T-helper 1 cell treated with Interleukin-12 subunit alpha and Interleukin-12 subunit beta and Interleukin-4 antibody, amounts not matched to agents 30 ng/mL and 1 ng/mL, for 36 hours (primary cell): ENCODE measurements around the gene NACAD. TPM values are rescaled to one million over a fixed set of nuclear protein-coding genes. Genes with fewer than 3 reads are reported as not detected.

Experiments used
- intact Hi-C: fragments of 100-400 bp; cut with micrococcal nuclease; formaldehyde crosslinking; loops from one replicate; pipeline ENCODE4 v1.15.1; 2024
- total RNA-seq: library from RNA; stranded (reverse); gene quantifications from 2 replicates; pipeline ENCODE4 v1.2.3, GENCODE V29; 2022

The NACAD gene
- 0.05 TPM in 1 of 2 replicates, not detected in the other for total RNA-seq

DNA sequence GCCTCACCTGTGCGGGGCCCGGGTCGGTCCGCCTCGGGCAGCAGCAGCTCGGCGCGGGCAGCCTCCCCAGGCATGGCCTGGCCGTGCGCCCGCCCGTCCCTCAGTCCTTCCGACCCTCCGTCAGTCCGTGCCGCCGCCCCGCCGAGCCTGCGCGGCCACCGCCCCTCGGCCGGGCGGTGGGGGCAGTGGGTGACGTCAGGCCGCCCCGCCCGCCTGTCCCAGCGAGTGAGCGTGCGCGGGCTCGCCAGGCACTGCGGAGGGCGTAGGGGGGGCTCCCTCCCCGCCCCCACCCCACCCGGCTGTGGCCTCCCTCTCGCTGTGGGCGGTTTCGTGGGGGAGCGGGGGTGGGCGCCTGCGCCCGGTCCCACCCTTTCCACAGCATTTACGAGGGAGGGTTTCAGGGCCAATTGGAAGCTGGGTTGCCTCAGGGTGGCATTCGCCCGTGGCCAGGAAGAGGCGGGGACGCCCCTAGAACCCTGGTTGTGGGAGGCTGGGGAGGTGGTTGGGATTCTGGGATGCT lies at the start of gene NACAD:
Gene NACAD (minus strand): TSS at position 149 of the 520 bp plus-strand sequence. CDS start 75 bp downstream, at position 74.
- intact Hi-C loops, result loop anchor here (2.0 kb wide), 1 partner anchor 22 kb away; the partner anchor contains the start of gene TBRG4

- intact Hi-C loops, result loop anchor here (1.0 to 5.0 kb wide), 13 partner anchors 25 to 895 kb away; partner anchors contain the start of genes H2AZ2, MYO1G, PPIA and TBRG4
Observed at GRCh38 chr7:45136106-45137060, 47.6 kb upstream of the NACAD start.

GRCh38 chr7:45133877-45134276 lies 45.1 kb upstream of the NACAD start:
- intact Hi-C loops, result no loop called here

DNA sequence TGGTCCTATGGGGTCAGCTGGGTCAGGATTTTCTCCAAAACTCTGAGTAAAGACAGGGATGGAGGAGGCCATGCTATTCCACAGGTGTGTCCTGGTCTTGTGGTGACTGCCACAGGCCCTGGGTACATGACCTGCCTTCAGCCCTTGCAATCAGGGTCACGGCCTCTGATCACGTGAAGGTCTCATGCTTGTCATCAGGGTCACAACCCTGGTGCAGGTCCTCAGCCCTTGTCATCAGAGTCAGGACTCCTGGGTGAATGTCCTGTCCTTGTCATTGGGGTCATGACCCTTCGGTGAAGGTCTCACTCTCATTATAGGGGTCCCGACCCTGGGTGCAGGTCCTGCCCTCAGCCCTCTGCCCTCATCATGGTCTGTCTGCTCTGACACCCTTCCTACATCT lies 44.6 kb upstream of the NACAD start:
- intact Hi-C loops, result no loop called here

- intact Hi-C loops, result no loop called here
Observed at GRCh38 chr7:45132708-45133320, 44.0 kb upstream of the NACAD start.

GRCh38 chr7:45131891-45132290 lies 43.1 kb upstream of the NACAD start:
- intact Hi-C loops, result no loop called here

DNA sequence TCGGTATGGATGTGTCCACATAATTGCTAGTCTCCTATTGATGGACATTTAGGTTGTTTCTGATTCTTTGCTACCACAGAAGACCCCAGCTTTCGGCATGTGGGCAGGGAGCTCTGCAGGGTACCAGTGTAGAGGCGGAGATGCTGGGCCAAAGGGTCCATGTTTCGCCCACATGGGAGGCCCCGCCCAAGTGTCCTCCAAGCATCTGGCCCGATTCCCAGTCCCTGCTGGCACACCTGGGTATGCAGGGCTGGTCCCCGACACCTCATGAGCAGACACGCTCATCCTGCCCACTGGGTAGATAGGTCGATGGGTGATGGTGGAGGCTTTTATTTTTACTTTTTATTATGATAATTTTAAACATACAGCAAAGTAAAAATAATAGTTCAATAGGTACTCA lies 42.1 kb upstream of the NACAD start:
- intact Hi-C loops, result no loop called here

DNA sequence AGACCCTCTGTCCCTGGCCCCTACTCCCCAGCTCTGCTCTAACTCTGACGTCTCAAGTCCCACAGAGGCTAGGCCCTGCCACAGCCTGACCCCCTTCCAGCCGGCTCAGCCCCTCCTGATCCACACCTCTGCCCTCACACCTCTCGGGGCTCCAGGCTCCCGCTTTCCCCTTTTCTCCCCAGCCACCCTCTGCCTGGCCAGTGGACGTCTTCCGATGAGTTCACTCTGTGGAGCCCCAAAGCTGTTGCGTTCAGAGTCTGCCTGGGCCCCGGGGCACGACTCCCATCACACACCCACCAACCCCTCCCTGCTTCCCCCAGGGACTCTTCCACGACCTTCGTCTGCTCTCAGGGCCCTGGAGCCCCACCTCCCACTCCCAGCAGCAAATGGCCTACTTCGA lies 41.1 kb upstream of the NACAD start:
- intact Hi-C loops, result no loop called here

DNA sequence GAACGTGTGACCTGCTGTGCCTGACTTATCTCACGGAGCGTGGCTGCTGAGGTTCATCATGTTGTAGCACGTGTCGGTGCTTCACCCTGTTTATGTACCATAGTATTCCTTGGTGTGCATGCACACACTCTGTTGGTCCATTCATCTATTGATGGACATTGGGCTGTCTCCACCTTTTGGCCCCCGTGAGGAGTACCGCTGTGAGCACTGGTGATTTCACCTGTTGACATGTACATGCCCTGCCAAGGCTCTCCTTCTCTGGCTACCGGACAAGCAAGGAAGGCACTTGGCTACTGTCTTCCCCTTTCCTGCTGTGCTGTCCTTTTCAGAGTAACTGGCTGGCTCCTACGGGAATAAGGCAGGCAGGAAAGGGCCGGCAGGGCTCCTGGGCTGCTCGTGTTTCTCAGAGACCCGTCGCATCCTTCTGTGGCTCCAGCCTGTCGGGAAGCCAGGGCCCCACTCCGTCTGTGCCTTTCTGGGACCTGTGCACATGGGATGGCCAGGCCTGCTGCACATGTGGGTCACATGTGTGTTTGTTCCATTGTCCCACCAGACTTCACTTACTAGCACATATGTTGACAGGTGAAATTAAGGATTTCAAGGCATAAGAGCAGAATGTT lies 40.5 kb upstream of the NACAD start:
- intact Hi-C loops, result no loop called here

GRCh38 chr7:45126920-45127319 lies 38.2 kb upstream of the NACAD start:
- intact Hi-C loops, result no loop called here

GRCh38 chr7:45126201-45126600 lies 37.4 kb upstream of the NACAD start:
- intact Hi-C loops, result no loop called here

GRCh38 chr7:45125193-45125904 lies 36.6 kb upstream of the NACAD start:
- intact Hi-C loops, result no loop called here

DNA sequence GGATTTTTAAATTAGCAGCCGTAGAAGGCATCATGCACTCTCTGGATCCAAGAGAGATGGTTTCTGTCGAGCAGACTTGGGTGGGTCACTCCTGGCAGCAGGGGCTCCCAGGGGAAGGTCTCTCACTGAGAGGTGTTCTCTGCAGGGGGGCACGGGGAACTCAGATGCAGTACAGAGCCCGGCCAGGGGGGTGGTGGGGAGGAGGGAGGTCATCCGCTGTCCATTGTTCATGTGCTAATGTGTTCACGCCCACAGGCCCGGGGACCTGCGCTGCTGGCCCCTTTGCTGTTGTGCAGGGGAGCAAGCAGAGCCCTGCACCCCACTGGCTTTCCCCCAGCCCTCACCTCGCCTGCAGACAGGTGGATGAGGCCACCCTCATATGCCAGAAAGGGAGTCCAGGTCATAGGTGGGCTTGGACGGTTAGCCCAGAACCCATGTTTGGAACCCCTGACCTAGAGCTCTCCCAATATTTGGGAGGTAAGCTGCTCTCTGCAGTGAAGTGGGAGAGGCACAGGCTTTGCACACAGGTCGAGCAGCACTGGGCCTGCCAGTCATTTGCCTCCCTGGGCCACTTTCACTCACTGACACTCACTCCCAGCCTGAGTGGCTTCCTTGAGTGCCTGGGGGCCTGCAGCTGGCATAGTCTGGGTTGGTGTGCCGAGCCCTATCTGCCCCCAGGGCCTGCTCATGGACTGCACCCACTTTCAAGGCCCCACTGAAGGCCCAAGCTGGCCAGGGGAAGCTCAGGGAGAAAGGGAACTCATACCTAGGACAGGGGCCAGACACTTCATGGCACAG lies 35.3 kb upstream of the NACAD start:
- intact Hi-C loops, result loop anchor here (1.0 kb wide), 1 partner anchor 13 kb away; the partner anchor contains the start of gene TBRG4

DNA sequence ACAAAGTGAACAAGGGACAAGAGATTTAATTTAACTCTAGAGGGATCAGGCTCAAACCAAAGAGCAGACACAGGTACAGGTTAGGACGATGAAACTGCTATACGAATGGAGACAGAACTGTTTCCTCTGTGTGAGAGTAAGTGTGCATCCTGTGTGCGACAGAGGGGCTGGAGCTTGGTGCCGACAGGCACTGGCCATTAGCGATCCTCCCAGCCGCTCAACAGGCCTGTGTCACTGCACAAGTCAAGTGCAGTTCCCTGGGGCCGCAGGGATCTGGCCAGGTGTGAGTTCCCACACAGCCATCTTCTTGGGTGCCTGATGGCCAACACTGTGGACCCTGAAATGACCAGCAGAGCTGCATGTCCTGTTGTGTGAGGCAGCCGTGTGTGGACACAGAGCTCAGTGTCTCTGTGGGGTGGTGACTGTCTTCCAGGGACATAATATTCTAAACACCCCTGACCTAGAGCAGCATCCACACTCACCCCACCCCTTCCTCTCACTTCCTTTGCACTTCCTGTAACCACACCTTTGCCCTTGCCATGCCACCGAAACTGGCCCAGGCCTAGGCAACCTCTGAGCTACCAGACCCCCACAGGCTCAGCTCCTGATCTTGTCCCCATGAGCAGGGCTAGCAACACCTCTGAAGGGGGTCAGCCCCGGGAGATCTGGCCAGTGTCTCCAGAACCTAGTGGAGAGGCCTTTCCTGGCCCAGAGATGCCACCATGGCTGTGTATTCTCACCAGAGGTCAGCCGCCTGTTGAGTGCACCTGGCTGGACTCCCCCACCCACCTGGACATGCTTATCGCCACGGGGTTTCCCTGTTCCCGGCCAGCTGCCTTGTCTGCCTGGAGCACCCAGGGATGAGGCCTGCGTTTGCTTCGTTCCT lies 34.4 kb upstream of the NACAD start:
- intact Hi-C loops, result loop anchor here (1.0 kb wide), 1 partner anchor 12 kb away; the partner anchor contains the start of gene TBRG4

DNA sequence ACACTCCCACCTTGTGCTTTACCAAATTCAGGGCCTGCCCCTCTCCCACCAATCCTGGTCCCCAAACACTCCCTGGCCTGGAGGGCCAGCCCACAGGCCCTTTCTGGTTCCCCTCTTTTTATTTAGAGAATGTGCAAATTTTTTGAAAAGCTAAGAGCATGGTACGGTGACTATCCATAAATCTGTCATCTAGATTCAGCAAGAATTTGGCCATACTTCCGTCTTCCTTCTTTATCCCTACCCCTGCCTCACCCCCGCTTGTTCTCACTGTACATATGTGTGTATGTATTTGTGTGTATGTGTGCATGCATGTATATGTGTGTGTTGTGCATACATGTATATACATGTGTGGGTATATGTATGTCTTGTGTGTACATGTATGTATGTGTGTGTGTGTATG lies 30.8 kb upstream of the NACAD start:
- intact Hi-C loops, result no loop called here

DNA sequence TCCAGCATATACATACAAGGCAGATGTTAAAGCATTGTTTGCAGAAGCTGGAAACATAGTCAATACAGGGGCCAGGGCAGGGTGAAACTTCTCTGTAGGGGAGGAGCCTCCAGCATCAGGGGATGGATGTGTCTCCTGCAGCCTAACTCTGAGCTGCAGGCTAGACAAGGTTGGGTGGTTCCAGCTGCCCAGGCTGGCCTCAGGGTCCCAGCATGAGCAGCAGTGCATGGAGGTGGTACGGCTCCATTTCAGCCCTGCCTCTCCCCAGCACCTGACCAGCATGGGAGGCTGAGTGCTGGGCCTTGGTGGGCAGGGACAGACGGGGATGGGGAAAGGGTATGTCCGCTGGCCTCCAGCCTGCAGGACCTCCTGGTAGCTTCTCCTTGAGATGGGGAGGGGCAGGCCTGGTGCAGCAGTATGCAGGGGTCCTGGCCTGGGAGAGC lies 30.1 kb upstream of the NACAD start:
- intact Hi-C loops, result no loop called here

DNA sequence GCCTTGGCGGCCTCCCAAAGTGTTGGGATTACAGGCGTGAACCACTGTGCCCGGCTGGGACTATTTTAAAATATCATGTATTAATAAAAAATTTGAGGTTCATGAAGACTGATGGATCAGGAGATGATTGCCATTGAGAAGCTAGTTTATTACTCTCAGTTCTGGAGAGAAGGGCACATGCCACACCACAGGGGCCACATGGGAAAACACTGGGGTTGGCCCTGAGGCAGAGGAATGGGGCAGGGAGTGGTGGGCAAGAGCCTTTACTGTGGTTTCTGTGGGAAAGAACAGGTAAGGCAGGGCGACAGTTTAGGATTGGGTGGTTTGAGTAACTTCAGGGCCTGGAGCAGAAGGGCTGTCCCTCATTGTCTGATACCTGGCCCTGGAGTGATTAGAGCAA lies 29.5 kb upstream of the NACAD start:
- intact Hi-C loops, result no loop called here

DNA sequence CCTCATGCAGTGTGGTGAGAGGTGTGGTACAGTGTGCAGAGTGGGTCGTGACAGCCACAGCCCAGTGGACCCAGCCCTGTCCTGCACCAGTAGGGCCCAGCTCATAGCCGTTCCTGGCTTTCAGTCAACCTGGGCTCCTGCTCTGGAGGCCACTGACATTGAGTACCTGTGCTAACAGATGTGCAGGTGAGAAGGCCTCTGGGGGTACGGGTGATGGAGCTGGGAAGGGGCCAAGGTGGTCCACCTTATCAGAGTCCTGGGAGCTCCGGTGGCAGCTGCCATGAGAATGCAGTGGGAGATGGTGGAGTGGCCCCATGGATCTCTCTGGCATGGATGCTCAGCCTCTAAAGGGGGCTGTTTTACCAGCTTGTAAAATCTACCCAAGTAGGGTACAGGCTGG lies 28.8 kb upstream of the NACAD start:
- intact Hi-C loops, result no loop called here

DNA sequence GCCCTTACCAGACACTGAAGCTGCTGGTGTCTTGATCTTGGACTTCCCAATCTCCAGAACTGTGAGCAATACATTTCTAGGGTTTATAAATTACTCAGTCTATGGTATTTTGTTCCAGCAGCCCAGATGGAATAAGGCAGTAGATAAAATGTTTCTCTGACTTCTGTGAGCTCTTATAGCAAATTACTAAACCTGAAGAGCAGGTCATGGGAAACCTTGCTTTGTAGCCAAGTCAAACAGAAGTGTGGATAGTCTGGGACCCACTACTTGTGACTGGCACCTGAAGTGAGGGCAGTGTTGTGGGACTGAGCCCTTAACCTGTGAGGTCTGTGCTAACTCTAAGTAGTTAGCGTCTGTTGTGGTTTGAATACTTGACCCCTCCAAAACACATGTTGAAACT lies 27.3 kb upstream of the NACAD start:
- intact Hi-C loops, result no loop called here
